Measurements from ENCODE around the gene COASY. TPM values are rescaled to one million over a fixed set of nuclear protein-coding genes. Genes with fewer than 3 reads are reported as not detected.
A peak's percentile ranks its signal among the peaks of the same experiment; 100 is the strongest.

COASY gene
- total RNA-seq, 2 experiments from 2014 or later = 92.8 to 103 TPM

- ChIA-PET CTCF (interaction anchor here (0.8 to 3.4 kb wide), 8 partner anchors 10 to 209 kb away, joined by 3 to 29 read pairs (median 4); no protein-coding TSS in a partner anchor), POLR2A (no interaction called here)
- Mint-ChIP-seq H3K36me3 (peaks cover 10% of the 10 kb centered on the region), H3K4me1 (ENCODE audit: low read depth) (peaks cover 15% of the 10 kb centered on the region), H3K9me3 (no peaks in the 10 kb centered on the region), H3K27ac (no peak overlapping the region), H3K4me3 (no peak overlapping the region), H3K27me3 (peaks cover 9% of the 10 kb centered on the region)
- intact Hi-C loops (cut with micrococcal nuclease) = loop anchor here (5.0 kb wide), 1 partner anchor 198 kb away; no protein-coding TSS in a partner anchor
- DNase-seq = peak; percentile 33
Measured at GRCh38 chr17:42520540-42520951, 41.4 kb upstream of the COASY start.

DNA sequence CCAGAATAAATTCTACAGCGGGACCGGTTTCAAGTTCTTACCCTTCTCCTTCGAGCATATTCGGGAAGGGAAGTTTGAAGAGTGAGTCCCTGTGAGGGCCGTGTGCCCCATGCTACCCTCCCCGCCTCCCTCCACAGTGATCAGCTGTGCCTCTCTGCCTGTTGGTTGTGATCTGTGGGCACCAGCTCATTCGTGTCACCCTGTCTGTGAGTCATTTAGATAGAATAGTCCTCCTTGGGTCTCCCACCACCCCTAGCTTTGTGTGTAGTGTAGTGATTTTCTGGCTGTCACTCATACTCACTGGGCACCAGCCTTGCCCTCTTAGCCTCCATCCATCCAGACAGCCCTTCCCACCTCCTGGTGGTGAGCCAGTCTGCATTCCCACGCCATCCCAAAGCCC, 40.9 kb upstream of the COASY start:
- DNase-seq = no peak
- no peaks in the 10 kb centered on the region for H3K9me3 Mint-ChIP-seq
- peaks cover 15% of the 10 kb centered on the region for H3K4me1 Mint-ChIP-seq (ENCODE audit: low read depth)
- CTCF ChIA-PET = interaction anchor here (0.7 to 2.9 kb wide), 7 partner anchors 10 to 209 kb away, joined by 3 to 11 read pairs (median 4); no protein-coding TSS in a partner anchor
- no peak overlapping the region for H3K27ac Mint-ChIP-seq
- H3K4me3 Mint-ChIP-seq = no peak overlapping the region
- intact Hi-C loops (cut with micrococcal nuclease) = loop anchor here (5.0 kb wide), 1 partner anchor 199 kb away; no protein-coding TSS in a partner anchor
- peaks cover 9% of the 10 kb centered on the region for H3K27me3 Mint-ChIP-seq
- peaks cover 10% of the 10 kb centered on the region for H3K36me3 Mint-ChIP-seq
- POLR2A ChIA-PET = no interaction called here

DNA sequence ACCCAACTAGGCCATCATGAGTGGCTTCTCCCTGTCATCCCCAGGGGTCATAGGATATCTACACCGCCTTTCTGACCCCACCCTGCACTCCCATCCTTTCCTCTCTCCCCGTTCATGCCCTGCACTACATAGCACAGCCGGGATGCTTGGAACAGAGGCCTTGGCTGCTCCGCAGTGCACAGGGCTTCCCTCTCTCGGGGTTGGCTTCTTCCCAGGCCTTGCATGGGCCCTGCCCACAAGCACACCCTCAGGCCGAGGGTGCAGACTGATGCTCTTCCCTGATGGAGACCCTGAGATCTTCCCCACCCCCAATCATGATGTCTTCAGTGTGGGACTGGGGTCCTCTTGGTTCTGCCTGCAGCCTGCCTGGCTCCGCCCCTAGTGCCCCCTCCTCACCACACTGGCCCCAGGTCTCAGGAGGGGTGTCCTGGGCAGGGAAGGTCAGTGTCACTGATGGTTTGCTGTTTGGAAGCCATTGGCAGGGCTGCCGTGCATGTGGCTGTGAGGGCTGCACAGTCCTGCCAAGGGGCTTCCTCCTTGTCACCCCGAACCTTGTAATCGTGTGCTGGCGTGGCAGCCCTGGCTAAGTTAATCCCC, 40.2 kb upstream of the COASY start:
- CTCF ChIA-PET = interaction anchor here (0.7 to 2.7 kb wide), 4 partner anchors 9 to 210 kb away, joined by 3 to 11 read pairs (median 4); no protein-coding TSS in a partner anchor
- Mint-ChIP-seq H3K4me1 (ENCODE audit: low read depth) (peaks cover 15% of the 10 kb centered on the region), H3K36me3 (peaks cover 10% of the 10 kb centered on the region), H3K27me3 (peaks cover 9% of the 10 kb centered on the region), H3K9me3 (no peaks in the 10 kb centered on the region), H3K4me3 (no peak overlapping the region), H3K27ac (no peak overlapping the region)
- no peak for DNase-seq
- intact Hi-C loops (cut with micrococcal nuclease) = loop anchor here (5.0 kb wide), 1 partner anchor 199 kb away; no protein-coding TSS in a partner anchor
- POLR2A ChIA-PET = no interaction called here

- CTCF ChIA-PET = interaction anchor here (0.7 kb wide), 1 partner anchor 83 kb away, joined by 3 read pairs; no protein-coding TSS in a partner anchor
- Mint-ChIP-seq H3K27me3 (peaks cover 9% of the 10 kb centered on the region), H3K27ac (no peak overlapping the region), H3K4me3 (no peak overlapping the region), H3K4me1 (ENCODE audit: low read depth) (peaks cover 15% of the 10 kb centered on the region), H3K9me3 (no peaks in the 10 kb centered on the region), H3K36me3 (peaks cover 10% of the 10 kb centered on the region)
- POLR2A ChIA-PET = no interaction called here
- DNase-seq = no peak
- intact Hi-C loops (cut with micrococcal nuclease) = loop anchor here (5.0 kb wide), 1 partner anchor 200 kb away; no protein-coding TSS in a partner anchor
Measured at GRCh38 chr17:42522263-42522790, 39.6 kb upstream of the COASY start.

GRCh38 chr17:42522798-42523278, 39.1 kb upstream of the COASY start:
- POLR2A ChIA-PET = interaction anchor here (0.6 kb wide), 1 partner anchor 11 kb away, joined by 3 read pairs; no protein-coding TSS in a partner anchor
- peaks cover 9% of the 10 kb centered on the region for H3K27me3 Mint-ChIP-seq
- CTCF ChIA-PET = interaction anchor here (0.7 kb wide), 1 partner anchor 84 kb away, joined by 3 read pairs; no protein-coding TSS in a partner anchor
- intact Hi-C loops (cut with micrococcal nuclease) = loop anchor here (5.0 kb wide), 1 partner anchor 201 kb away; no protein-coding TSS in a partner anchor
- no peak for DNase-seq
- H3K9me3 Mint-ChIP-seq = no peaks in the 10 kb centered on the region
- H3K27ac Mint-ChIP-seq = no peak overlapping the region
- peaks cover 15% of the 10 kb centered on the region for H3K4me1 Mint-ChIP-seq (ENCODE audit: low read depth)
- no peak overlapping the region for H3K4me3 Mint-ChIP-seq
- peaks cover 10% of the 10 kb centered on the region for H3K36me3 Mint-ChIP-seq

DNA sequence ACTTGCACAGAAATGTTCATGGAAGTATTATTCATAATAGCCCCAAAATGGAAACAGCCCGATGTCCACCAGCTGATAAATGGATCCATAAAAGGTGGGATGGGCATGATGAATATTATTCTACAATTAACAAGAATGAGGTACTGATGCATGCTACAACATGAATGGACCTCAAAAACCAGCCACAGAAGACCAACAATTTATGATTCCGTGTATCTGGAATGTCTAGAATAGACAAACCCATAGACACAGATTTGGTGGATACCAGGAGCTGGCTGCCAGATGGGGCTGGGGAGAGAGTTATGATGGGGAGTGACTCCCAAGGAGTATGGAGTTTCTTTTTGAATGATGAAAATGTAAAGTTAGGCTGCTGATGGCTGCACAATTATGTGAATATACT, 36.7 kb upstream of the COASY start:
- peaks cover 25% of the 10 kb centered on the region for H3K4me1 Mint-ChIP-seq (ENCODE audit: low read depth)
- CTCF ChIA-PET = interaction anchor here (0.6 to 1.9 kb wide), 3 partner anchors 11 to 204 kb away, joined by 3 to 7 read pairs (median 4); partner anchors contain the start of gene NAGLU
- H3K27ac Mint-ChIP-seq = no peak overlapping the region
- H3K27me3 Mint-ChIP-seq = peaks cover 9% of the 10 kb centered on the region
- H3K9me3 Mint-ChIP-seq = no peaks in the 10 kb centered on the region
- intact Hi-C loops (cut with micrococcal nuclease) = no loop called here
- POLR2A ChIA-PET = interaction anchor here (1.0 kb wide), 1 partner anchor 93 kb away, joined by 3 read pairs; no protein-coding TSS in a partner anchor
- H3K36me3 Mint-ChIP-seq = peaks cover 10% of the 10 kb centered on the region
- no peak for DNase-seq
- H3K4me3 Mint-ChIP-seq = no peak overlapping the region

GRCh38 chr17:42526031-42526444, 35.9 kb upstream of the COASY start:
- Mint-ChIP-seq H3K9me3 (no peaks in the 10 kb centered on the region), H3K27ac (no peak overlapping the region), H3K27me3 (peaks cover 9% of the 10 kb centered on the region), H3K36me3 (peaks cover 10% of the 10 kb centered on the region), H3K4me1 (ENCODE audit: low read depth) (peaks cover 31% of the 10 kb centered on the region), H3K4me3 (no peak overlapping the region)
- no peak for DNase-seq
- ChIA-PET CTCF (interaction anchor here (1.6 to 2.2 kb wide), 4 partner anchors 103 to 212 kb away, joined by 5 to 23 read pairs (median 13); partner anchors contain the start of gene CAVIN1), POLR2A (no interaction called here)
- intact Hi-C loops (cut with micrococcal nuclease) = no loop called here

GRCh38 chr17:42527932-42528331, 34.0 kb upstream of the COASY start:
- Mint-ChIP-seq H3K4me1 (ENCODE audit: low read depth) (peaks cover 37% of the 10 kb centered on the region), H3K27me3 (peaks cover 9% of the 10 kb centered on the region), H3K4me3 (no peak overlapping the region), H3K27ac (no peak overlapping the region), H3K36me3 (no peaks in the 10 kb centered on the region), H3K9me3 (no peaks in the 10 kb centered on the region)
- ChIA-PET POLR2A (no interaction called here), CTCF (interaction anchor here (0.6 to 2.2 kb wide), 42 partner anchors 8 to 488 kb away, joined by 3 to 23 read pairs (median 4); partner anchors contain the start of genes CAVIN1 and NAGLU)
- intact Hi-C loops (cut with micrococcal nuclease) = no loop called here
- DNase-seq = no peak

- Mint-ChIP-seq H3K27me3 (peaks cover 7% of the 10 kb centered on the region), H3K27ac (no peak overlapping the region), H3K4me3 (no peak overlapping the region), H3K4me1 (ENCODE audit: low read depth) (peaks cover 33% of the 10 kb centered on the region), H3K36me3 (no peaks in the 10 kb centered on the region), H3K9me3 (no peaks in the 10 kb centered on the region)
- no peak for DNase-seq
- intact Hi-C loops (cut with micrococcal nuclease) = no loop called here
- ChIA-PET POLR2A (no interaction called here), CTCF (interaction anchor here (1.0 to 1.3 kb wide), 2 partner anchors 13 to 126 kb away, joined by 3 to 5 read pairs; no protein-coding TSS in a partner anchor)
Measured at GRCh38 chr17:42529061-42529460, 32.9 kb upstream of the COASY start.

GRCh38 chr17:42530952-42531454, 30.9 kb upstream of the COASY start:
- Mint-ChIP-seq H3K4me1 (ENCODE audit: low read depth) (peaks cover 30% of the 10 kb centered on the region), H3K27ac (no peak overlapping the region)
- intact Hi-C loops (cut with micrococcal nuclease) = loop anchor here (10.0 kb wide), 1 partner anchor 346 kb away; the partner anchor contains the start of genes HCRT and KCNH4

DNA sequence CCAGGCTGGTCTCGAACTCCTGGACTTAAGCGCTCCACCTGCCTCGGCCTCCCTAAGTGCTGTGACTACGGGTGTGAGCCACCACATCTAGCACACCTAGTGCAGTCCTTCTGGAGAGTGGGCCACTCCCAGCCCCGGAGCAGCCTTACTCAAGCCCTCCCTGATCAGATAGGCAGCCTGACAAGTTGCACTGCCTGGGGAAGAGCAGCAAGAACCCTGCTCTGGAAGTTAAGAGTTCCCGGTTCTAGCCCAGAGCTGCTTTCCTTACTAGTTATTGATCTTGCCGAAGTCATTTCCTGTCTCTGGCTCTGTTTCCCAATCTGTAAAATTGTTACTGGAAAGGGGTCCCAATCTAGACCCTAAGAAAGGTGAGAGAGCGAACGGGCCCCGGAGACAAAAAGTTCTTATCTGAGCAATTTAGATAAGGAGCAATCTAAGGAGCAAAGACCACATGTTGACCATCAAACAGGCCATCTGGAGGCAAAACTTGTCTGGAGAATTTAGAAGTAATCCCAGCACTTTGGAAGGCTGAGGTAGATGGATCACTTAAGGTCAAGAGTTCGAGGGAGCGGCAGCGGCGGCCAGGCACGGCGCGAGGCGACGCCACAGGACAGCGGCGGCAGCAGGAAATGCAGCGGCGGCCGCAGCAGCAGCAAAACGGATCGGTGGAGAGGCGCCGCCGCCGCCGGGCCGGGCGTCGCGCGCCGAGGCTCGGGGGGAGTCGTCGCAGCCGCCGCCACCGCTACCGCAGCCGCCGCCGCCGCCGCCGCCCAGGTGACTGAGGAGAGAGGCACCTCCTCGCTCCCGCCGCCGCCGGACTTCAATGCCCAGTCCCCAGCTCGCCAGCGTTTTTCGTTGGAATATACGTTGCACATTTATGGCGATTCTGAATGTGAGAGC, 30.2 kb upstream of the COASY start:
- peak overlapping the region; percentile 70 for H3K4me3 Mint-ChIP-seq
- intact Hi-C loops (cut with micrococcal nuclease) = loop anchor here (10.0 kb wide), 1 partner anchor 347 kb away; the partner anchor contains the start of genes HCRT and KCNH4
- peak; percentile 68 for DNase-seq
- POLR2A ChIA-PET = interaction anchor here (0.9 kb wide), 1 partner anchor 219 kb away, joined by 3 read pairs; no protein-coding TSS in a partner anchor
- no peaks in the 10 kb centered on the region for H3K9me3 Mint-ChIP-seq
- CTCF ChIA-PET = interaction anchor here (0.7 to 2.3 kb wide), 4 partner anchors 12 to 103 kb away, joined by 3 to 11 read pairs (median 6); no protein-coding TSS in a partner anchor
- no peak overlapping the region for H3K27ac Mint-ChIP-seq
- H3K4me1 Mint-ChIP-seq (ENCODE audit: low read depth) = peaks cover 32% of the 10 kb centered on the region
- no peaks in the 10 kb centered on the region for H3K36me3 Mint-ChIP-seq
- H3K27me3 Mint-ChIP-seq = peaks cover 4% of the 10 kb centered on the region

More at GRCh38 chr17:42530952-42531454, 30.9 kb upstream of the COASY start:
- ChIA-PET POLR2A (interaction anchor here (0.9 kb wide), 1 partner anchor 218 kb away, joined by 3 read pairs; no protein-coding TSS in a partner anchor), CTCF (interaction anchor here (0.6 to 2.3 kb wide), 5 partner anchors 11 to 103 kb away, joined by 3 to 11 read pairs (median 7); no protein-coding TSS in a partner anchor)
- no peak for DNase-seq
- H3K27me3 Mint-ChIP-seq = peaks cover 4% of the 10 kb centered on the region
- H3K4me3 Mint-ChIP-seq = peak overlapping the region; percentile 70
- H3K9me3 Mint-ChIP-seq = no peaks in the 10 kb centered on the region
- H3K36me3 Mint-ChIP-seq = no peaks in the 10 kb centered on the region

Data from activated CD4-positive, alpha-beta memory T cell treated with anti-CD3 and anti-CD28 coated beads for 36 hours (primary cell).